HUES6 (cell line): ENCODE measurements around the gene TUBGCP5.

Experiments used
- H3K27ac ChIP-seq: 2 replicates; pipeline ENCODE4 v1.7.0; 2013; ENCODE audit warnings: low read depth, mild to moderate bottlenecking, low read length, inconsistent platforms
- H3K27me3 ChIP-seq: 2 replicates; pipeline ENCODE4 v1.6.1; 2013; ENCODE audit warnings: low read length; ENCODE audit not compliant: control insufficient read depth, insufficient read depth
- H3K36me3 ChIP-seq: 2 replicates; pipeline ENCODE4 v1.6.1; 2013; ENCODE audit warnings: low read length; ENCODE audit not compliant: control insufficient read depth, insufficient read depth
- H3K4me1 ChIP-seq: 2 replicates; pipeline ENCODE4 v1.6.1; 2013; ENCODE audit warnings: low read length; ENCODE audit not compliant: control insufficient read depth, insufficient read depth
- H3K4me3 ChIP-seq: 2 replicates; pipeline ENCODE4 v1.5.1; 2013; ENCODE audit warnings: low read depth, low read length
- H3K9ac ChIP-seq: one replicate; pipeline ENCODE4 v1.6.1; 2013; ENCODE audit warnings: mild to moderate bottlenecking, low read length
- H3K9me3 ChIP-seq: 2 replicates; pipeline ENCODE4 v1.6.1; 2013; ENCODE audit warnings: low read depth, low read length; ENCODE audit not compliant: control insufficient read depth, insufficient read depth

The TUBGCP5 gene

DNA sequence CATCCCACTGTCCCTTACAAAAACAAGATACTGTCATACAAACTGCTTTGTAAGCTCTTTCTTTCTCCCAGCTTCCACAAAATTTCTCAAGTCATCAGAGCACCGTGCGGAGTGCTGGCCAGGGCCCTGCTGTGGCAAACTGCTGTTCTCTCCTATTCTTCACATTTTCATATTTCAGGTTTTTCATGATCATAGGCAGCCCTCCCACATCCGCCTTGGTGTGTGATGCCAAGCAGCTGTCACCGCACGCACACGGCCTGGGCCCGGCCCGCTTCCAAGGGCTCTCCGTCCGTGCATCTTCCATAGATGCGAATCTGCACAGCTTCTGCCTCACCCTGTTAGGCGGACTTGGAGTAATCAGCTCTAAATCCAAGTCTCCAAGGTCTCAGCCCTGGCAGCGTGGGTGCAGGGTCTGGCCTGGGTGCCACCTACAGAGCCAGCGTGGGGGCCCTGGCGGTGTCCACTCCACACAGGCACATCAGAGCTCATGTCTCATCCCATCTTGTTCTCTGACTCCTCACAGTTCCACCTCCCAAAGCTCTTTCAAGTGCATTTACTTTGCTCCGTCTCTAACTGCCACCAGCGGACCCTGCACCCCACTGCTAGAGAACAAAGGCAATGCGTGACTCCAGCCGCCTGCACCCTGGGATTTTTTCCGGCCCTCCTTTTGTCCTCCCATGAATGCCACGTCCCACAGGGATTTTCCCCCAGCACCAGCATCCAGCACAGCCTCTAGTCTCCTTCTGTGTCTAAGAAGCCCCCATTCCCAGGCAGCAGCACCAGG, 86.4 kb downstream of the TUBGCP5 start:
- Histone ChIP-seq H3K9ac (peak overlapping the region; percentile 14), H3K4me1 (peaks cover 39% of the 10 kb centered on the region), H3K4me3 (0 out of 2 replicates have a peak overlapping the region, but pooled peaks have one; percentile 10), H3K27me3 (peaks cover 7% of the 10 kb centered on the region; the same call in 1 of the 2 replicates), H3K27ac (no peak overlapping the region), H3K9me3 (no peaks in the 10 kb centered on the region), H3K36me3 (no peaks in the 10 kb centered on the region)

DNA sequence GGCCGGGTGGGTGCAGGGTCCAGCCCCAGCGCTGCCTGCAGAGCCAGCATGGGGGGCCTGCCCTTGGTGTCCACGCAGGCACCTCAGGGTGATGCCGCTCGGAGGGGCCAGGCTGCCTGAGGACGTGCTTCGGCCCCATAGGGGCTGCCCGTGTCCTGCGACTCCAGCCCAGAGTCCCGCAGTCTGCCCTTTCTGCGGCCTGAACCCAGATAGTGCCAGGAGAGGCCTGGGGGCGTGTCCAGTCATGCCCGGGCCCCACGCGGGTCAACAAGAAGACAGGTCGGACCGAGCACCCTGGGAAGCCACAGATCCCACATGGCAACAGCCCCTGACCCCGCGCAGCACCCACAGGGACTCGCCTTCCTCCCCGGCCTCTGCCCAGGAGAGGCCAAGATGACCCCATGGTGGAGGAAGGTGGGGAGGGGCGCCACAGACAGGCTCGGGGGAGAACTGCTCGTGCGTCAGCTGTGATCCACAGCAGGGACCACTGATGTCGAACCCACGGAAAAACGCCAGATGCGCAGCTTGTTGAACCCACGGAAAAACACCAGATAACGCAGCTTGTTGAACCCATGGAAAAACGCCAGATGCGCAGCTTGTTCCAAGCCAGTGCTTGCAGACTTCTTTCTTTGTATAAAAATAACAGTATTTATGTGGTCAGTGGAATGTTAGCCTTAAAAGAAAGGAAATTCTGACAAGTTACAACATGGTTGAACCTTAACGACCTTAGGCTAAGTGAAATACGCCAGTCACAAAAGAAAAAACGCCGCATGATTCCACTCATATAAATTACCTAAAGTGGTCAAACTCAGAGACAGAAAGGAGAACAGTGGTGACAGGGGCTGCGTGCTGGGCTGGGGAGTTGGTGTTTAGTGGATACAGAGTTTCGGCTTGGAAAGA, 87.7 kb downstream of the TUBGCP5 start:
- no peak overlapping the region for H3K4me3 ChIP-seq
- H3K9me3 ChIP-seq: no peaks in the 10 kb centered on the region
- no peak overlapping the region for H3K9ac ChIP-seq
- H3K27ac ChIP-seq: no peak overlapping the region
- peaks cover 45% of the 10 kb centered on the region for H3K4me1 ChIP-seq
- H3K27me3 ChIP-seq: peaks cover 7% of the 10 kb centered on the region; the same call in 1 of the 2 replicates
- H3K36me3 ChIP-seq: 0 out of 2 replicates have a peak, but pooled peaks cover 3% of the 10 kb centered on the region

DNA sequence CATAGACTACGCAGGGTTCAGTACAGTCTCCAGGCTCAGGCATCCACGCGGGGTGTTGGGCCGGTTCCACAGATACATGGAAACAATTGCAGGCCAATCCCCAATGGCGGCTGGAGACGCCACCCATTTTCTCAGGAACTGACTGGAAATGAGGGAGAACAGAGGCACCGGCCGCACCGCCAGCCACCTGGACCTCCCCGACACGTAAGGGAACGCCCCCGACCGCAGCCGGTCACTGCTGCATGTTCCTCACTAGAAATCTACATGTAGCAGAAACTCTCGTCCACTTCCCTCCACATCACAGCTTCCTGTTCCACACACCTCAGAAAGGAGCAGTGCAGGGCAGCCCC, 88.4 kb downstream of the TUBGCP5 start:
- no peak overlapping the region for H3K9ac ChIP-seq
- H3K9me3 ChIP-seq: no peaks in the 10 kb centered on the region
- H3K27ac ChIP-seq: no peak overlapping the region
- 0 out of 2 replicates have a peak, but pooled peaks cover 3% of the 10 kb centered on the region for H3K36me3 ChIP-seq
- peaks cover 45% of the 10 kb centered on the region for H3K4me1 ChIP-seq
- H3K27me3 ChIP-seq: peaks cover 7% of the 10 kb centered on the region; the same call in 1 of the 2 replicates
- no peak overlapping the region for H3K4me3 ChIP-seq

DNA sequence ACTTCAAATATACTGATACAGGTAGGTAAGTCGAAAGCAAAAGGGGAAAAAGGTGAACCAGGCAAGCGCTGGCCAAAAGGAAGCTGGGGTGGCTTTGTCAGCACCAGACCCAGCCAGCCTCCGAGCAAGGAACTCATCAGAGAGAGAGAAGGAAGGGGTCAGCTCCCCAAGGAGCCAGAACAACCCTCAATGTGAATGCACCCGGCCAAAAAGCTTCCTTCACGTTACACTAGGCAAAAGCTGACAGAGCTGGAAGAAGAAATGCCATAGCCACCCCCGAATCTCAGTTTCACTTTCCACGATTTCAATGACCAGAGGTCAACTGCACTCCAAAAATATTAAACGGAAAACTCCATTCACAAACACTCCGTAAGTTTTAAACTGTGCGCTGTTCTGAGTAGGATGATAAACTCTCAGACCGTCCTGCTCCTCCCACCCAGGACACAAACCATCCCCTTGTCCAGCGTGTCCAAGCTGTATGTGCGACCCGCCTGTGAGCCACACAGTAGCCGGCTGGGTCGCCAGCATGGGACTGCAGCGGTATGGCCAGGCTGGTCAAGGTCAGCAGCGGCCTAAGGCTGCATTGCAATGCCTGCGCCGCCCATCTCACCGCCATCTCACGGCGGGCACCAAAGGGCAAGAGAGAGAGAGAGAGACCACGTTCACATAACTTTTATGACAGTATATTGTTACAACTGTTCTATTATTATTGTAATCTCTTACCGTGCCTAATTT, 88.9 kb downstream of the TUBGCP5 start:
- no peak overlapping the region for H3K9ac ChIP-seq
- H3K27me3 ChIP-seq: peaks cover 7% of the 10 kb centered on the region; the same call in 1 of the 2 replicates
- H3K27ac ChIP-seq: no peak overlapping the region
- H3K36me3 ChIP-seq: 0 out of 2 replicates have a peak, but pooled peaks cover 3% of the 10 kb centered on the region
- no peaks in the 10 kb centered on the region for H3K9me3 ChIP-seq
- no peak overlapping the region for H3K4me3 ChIP-seq
- H3K4me1 ChIP-seq: peaks cover 45% of the 10 kb centered on the region
